AG09309 (cell line): ENCODE measurements around the gene GFOD2.
A peak's percentile ranks its signal among the peaks of the same experiment; 100 is the strongest.

Experiments
- DNase-seq: peaks from one replicate; pipeline ENCODE4 v3.0.0-alpha.2; 2010; ENCODE audit warnings: low read depth
- H3K4me3 ChIP-seq: 2 replicates; pipeline ENCODE4 v1.5.1; 2011; ENCODE audit warnings: mild to moderate bottlenecking, low read depth, low read length, moderate library complexity; ENCODE audit not compliant: control insufficient read depth
- CTCF ChIP-seq: IDR thresholded peaks from 2 replicates; pipeline ENCODE4 v1.5.1; 2011; ENCODE audit warnings: mild to moderate bottlenecking, low read depth, low read length, inconsistent platforms; ENCODE audit not compliant: insufficient read depth, control insufficient read depth; ENCODE audit errors: missing control alignments

Gene GFOD2

GRCh38 chr16:67709050-67709449 is 10.1 kb downstream of the GFOD2 start:
- DNase-seq, result no peak
- H3K4me3 ChIP-seq, result no peak overlapping the region
- no peak for TF ChIP-seq CTCF

GRCh38 chr16:67708368-67708771 is 10.7 kb downstream of the GFOD2 start:
- DNase-seq, result peak; percentile 28
- H3K4me3 ChIP-seq, result no peak overlapping the region
- no peak for TF ChIP-seq CTCF

GRCh38 chr16:67707790-67708189 is 11.3 kb downstream of the GFOD2 start:
- H3K4me3 ChIP-seq, result no peak overlapping the region
- DNase-seq, result no peak
- TF ChIP-seq CTCF, result no peak

- DNase-seq, result no peak
- no peak for TF ChIP-seq CTCF
- H3K4me3 ChIP-seq, result no peak overlapping the region
These were observed 11.9 kb downstream of the GFOD2 start for GRCh38 chr16:67707210-67707609.

GRCh38 chr16:67704110-67704509 is 15.0 kb downstream of the GFOD2 start:
- TF ChIP-seq CTCF, result no peak
- DNase-seq, result no peak
- H3K4me3 ChIP-seq, result no peak overlapping the region

- no peak overlapping the region for H3K4me3 ChIP-seq
- no peak for DNase-seq
- no peak for TF ChIP-seq CTCF
These were observed 15.5 kb downstream of the GFOD2 start for GRCh38 chr16:67703626-67704025.

- no peak overlapping the region for H3K4me3 ChIP-seq
- DNase-seq, result no peak
- no peak for TF ChIP-seq CTCF
These were observed 17.0 kb downstream of the GFOD2 start for GRCh38 chr16:67702130-67702529.
